IMR-90 (cell line): ENCODE results near the gene FARS2. TPM values are rescaled to one million over a fixed set of nuclear protein-coding genes. Genes with fewer than 3 reads are reported as not detected.

ENCODE experiments used
- ATAC-seq: fragments of 200-7000 bp; cut with Tn5 transposase; 2 replicates; pipeline ENCODE4 v1.9.1; 2020; ENCODE audit warnings: low read depth, mild to moderate bottlenecking, moderate library complexity
- BruUV-seq: library from RNA; stranded (reverse); fragments of 400-500 nt; replicated peaks from 2 replicates; lab custom pipeline; 2021; lab: Mats Ljungman, UMichigan
- CTCF ChIA-PET: fragments of 300-600 bp; formaldehyde crosslinking; extraction: SDS; loops from one replicate; lab custom pipeline; 2021; ENCODE audit warnings: antibody characterized with exemption; lab: Yijun Ruan, JAX
- POLR2A ChIA-PET: fragments of 300-600 bp; sonication (Branson Sonifier 250); formaldehyde crosslinking; loops from one replicate; lab custom pipeline; 2022; ENCODE audit warnings: antibody characterized with exemption; ENCODE audit not compliant: unreplicated experiment; lab: Charles Lee
- DNase-seq: peaks from one replicate; pipeline ENCODE4 v3.0.0; 2013
- H2AFZ ChIP-seq: replicated peaks from 2 replicates; pipeline ENCODE3; 2013; ENCODE audit warnings: low read length, mild to moderate bottlenecking; ENCODE audit not compliant: poor library complexity
- H2AK5ac ChIP-seq: 2 replicates; pipeline ENCODE4 v1.6.1; 2013; ENCODE audit warnings: low read depth, low read length, inconsistent platforms
- H2AK9ac ChIP-seq: replicated peaks from 2 replicates; pipeline ENCODE3; 2013; ENCODE audit warnings: mild to moderate bottlenecking, low read depth, low read length, moderate library complexity; ENCODE audit not compliant: poor library complexity
- H2BK120ac ChIP-seq: 2 replicates; pipeline ENCODE4 v1.6.1; 2013; ENCODE audit warnings: low read depth, low read length, inconsistent platforms
- H2BK15ac ChIP-seq: 3 replicates; pipeline ENCODE4 v1.6.1; 2013; ENCODE audit warnings: low read depth, low read length, inconsistent platforms
- H2BK20ac ChIP-seq: 2 replicates; pipeline ENCODE4 v1.6.1; 2013; ENCODE audit warnings: low read depth, mild to moderate bottlenecking, inconsistent platforms, low read length, moderate library complexity
- H2BK5ac ChIP-seq: 2 replicates; pipeline ENCODE4 v1.6.1; 2013; ENCODE audit warnings: mild to moderate bottlenecking, low read depth, low read length, inconsistent platforms; ENCODE audit not compliant: poor library complexity, severe bottlenecking
- H3K14ac ChIP-seq: replicated peaks from 2 replicates; pipeline ENCODE4 v1.6.1; 2013; ENCODE audit warnings: low read depth, low read length, inconsistent platforms
- H3K18ac ChIP-seq: 2 replicates; pipeline ENCODE4 v1.6.1; 2013; ENCODE audit warnings: low read depth, low read length, control low read depth
- H3K23ac ChIP-seq: 2 replicates; pipeline ENCODE4 v1.6.1; 2013; ENCODE audit warnings: low read depth, low read length, inconsistent platforms
- H3K27ac ChIP-seq: 2 replicates; pipeline ENCODE4 v1.5.1; 2013; ENCODE audit warnings: mild to moderate bottlenecking, control low read depth, low read length; ENCODE audit not compliant: insufficient read depth
- H3K27me3 ChIP-seq: 2 replicates; pipeline ENCODE4 v1.6.1; 2013; ENCODE audit warnings: low read length; ENCODE audit not compliant: control insufficient read depth, insufficient read depth
- H3K36me3 ChIP-seq: 2 replicates; pipeline ENCODE4 v1.6.1; 2013; ENCODE audit warnings: low read length, mixed read lengths; ENCODE audit not compliant: control insufficient read depth, insufficient read depth
- H3K4ac ChIP-seq: 2 replicates; pipeline ENCODE4 v1.6.1; 2013; ENCODE audit warnings: low read depth, low read length, inconsistent platforms
- H3K4me1 ChIP-seq: 2 replicates; pipeline ENCODE4 v1.6.1; 2013; ENCODE audit warnings: low read length, mixed read lengths; ENCODE audit not compliant: control insufficient read depth, insufficient read depth
- H3K4me2 ChIP-seq: 2 replicates; pipeline ENCODE4 v1.6.1; 2013; ENCODE audit warnings: low read depth, mild to moderate bottlenecking, control low read depth, low read length, moderate library complexity
- H3K4me3 ChIP-seq: 2 replicates; pipeline ENCODE4 v1.5.1; 2013; ENCODE audit warnings: low read depth, mild to moderate bottlenecking, control low read depth, low read length, moderate library complexity; ENCODE audit not compliant: insufficient read depth
- H3K56ac ChIP-seq: 2 replicates; pipeline ENCODE4 v1.6.1; 2013; ENCODE audit warnings: low read length, inconsistent platforms; ENCODE audit not compliant: insufficient read depth; ENCODE audit errors: extremely low read depth
- H3K79me1 ChIP-seq, 2 experiments: 2 replicates each; pipeline ENCODE4 v1.6.1; 2013; ENCODE audit warnings: low read length in 2 of 2, inconsistent platforms in 1 of 2, low read depth in 1 of 2
- H3K9ac ChIP-seq: 2 replicates; pipeline ENCODE4 v1.6.1; 2013; ENCODE audit warnings: low read depth, low read length, control low read depth
- H3K9me1 ChIP-seq: 2 replicates; pipeline ENCODE4 v1.6.1; 2013; ENCODE audit warnings: low read length, inconsistent platforms; ENCODE audit not compliant: insufficient read depth
- H3K9me3 ChIP-seq: 2 replicates; pipeline ENCODE4 v1.6.1; 2013; ENCODE audit warnings: low read length; ENCODE audit not compliant: control insufficient read depth, insufficient read depth
- H4K20me1 ChIP-seq: 2 replicates; pipeline ENCODE4 v1.6.1; 2013; ENCODE audit warnings: low read length, inconsistent platforms; ENCODE audit not compliant: insufficient read depth
- H4K5ac ChIP-seq: 2 replicates; pipeline ENCODE4 v1.6.1; 2013; ENCODE audit warnings: mild to moderate bottlenecking, low read depth, low read length, control low read depth
- H4K8ac ChIP-seq, 2 experiments: 2 replicates each; pipeline ENCODE4 v1.6.1; 2013; ENCODE audit warnings: low read depth in 2 of 2, low read length in 2 of 2, control low read depth in 1 of 2, inconsistent platforms in 1 of 2
- H4K91ac ChIP-seq: 2 replicates; pipeline ENCODE4 v1.6.1; 2013; ENCODE audit warnings: low read depth, low read length, inconsistent platforms; ENCODE audit not compliant: insufficient read depth
- BHLHE40 ChIP-seq: fragments of 150-350 bp; IDR thresholded peaks from 2 replicates; pipeline ENCODE4 v1.6.1; 2016; ENCODE audit warnings: mild to moderate bottlenecking, low read depth, low read length
- ELK1 ChIP-seq: fragments of 150-350 bp; IDR thresholded peaks from 2 replicates; pipeline ENCODE4 v1.6.1; 2016; ENCODE audit warnings: low read depth, mild to moderate bottlenecking, low read length, moderate library complexity, borderline replicate concordance
- FOS ChIP-seq: fragments of 150-350 bp; IDR thresholded peaks from 2 replicates; pipeline ENCODE4 v1.6.1; 2016; ENCODE audit warnings: low read depth, low read length
- MAFK ChIP-seq: IDR thresholded peaks from 2 replicates; pipeline ENCODE4 v1.6.1; 2012; ENCODE audit warnings: low read depth, low read length, improper control_type of control experiment
- POLR2A ChIP-seq: IDR thresholded peaks from 2 replicates; pipeline ENCODE4 v1.6.1; 2012; ENCODE audit warnings: mild to moderate bottlenecking, low read depth, low read length
- RFX5 ChIP-seq: IDR thresholded peaks from 2 replicates; pipeline ENCODE4 v1.8.0; 2012; ENCODE audit warnings: low read depth, mild to moderate bottlenecking, low read length, moderate library complexity
- WGBS, 2 experiments: methylation state at CpG; one replicate each; pipeline versions ENCODE4 v1.1.5 to v1.1.7; 2013; ENCODE audit warnings: missing lambda C conversion rate in 2 of 2; ENCODE audit not compliant: insufficient read length in 1 of 2; ENCODE audit errors: extremely low coverage in 2 of 2; 5-methylcytosine and 5-hydroxymethylcytosine counted together
- dilution Hi-C: fragments of 300-500 bp; cut with HindIII; formaldehyde crosslinking; loops from one replicate; pipeline ENCODE4 v1.14.3; 2018; ENCODE audit warnings: low sequenced_read_pairs; ENCODE audit not compliant: unreplicated experiment
- in situ Hi-C: fragments of 300-500 bp; cut with MboI; formaldehyde crosslinking; loops from 3 replicates; pipeline ENCODE4 v1.14.3; 2019; ENCODE audit warnings: low sequenced_read_pairs, inconsistent platforms, mixed read lengths
- intact Hi-C: fragments of 100-400 bp; cut with micrococcal nuclease; formaldehyde crosslinking; loops from 2 replicates; pipeline ENCODE4 v1.10.0; 2022
- polyA plus RNA-seq, 3 experiments: library from polyadenylated mRNA; depleted of rRNA; stranded (reverse); fragments of >200 nt; gene quantifications; 2 replicates each; pipeline ENCODE4 v1.2.3, GENCODE V29; 2012; ENCODE audit warnings: low replicate concordance in 1 of 3
- total RNA-seq: library from RNA; depleted of rRNA; stranded (reverse); fragments of >200 nt; gene quantifications from 2 replicates; pipeline ENCODE4 v1.2.3, GENCODE V29; 2012

The FARS2 gene
- total and polyA plus RNA-seq, 2 of the 4 experiments (the other 2 are of a cell fraction), result 12.1 to 28.9 TPM

GRCh38 chr6:5701174-5701573 lies 439.9 kb downstream of the FARS2 start:
- H3K27ac ChIP-seq, result no peak overlapping the region
- no peak overlapping the region for H3K4me2 ChIP-seq
- POLR2A ChIA-PET, result no interaction called here
- no peak overlapping the region for H2BK5ac ChIP-seq
- no peak overlapping the region for H2BK15ac ChIP-seq
- H2AK5ac ChIP-seq, result no peak overlapping the region
- no peaks in the 10 kb centered on the region for H3K4me1 ChIP-seq
- no peak overlapping the region for H3K23ac ChIP-seq
- H3K56ac ChIP-seq, result no peak overlapping the region
- dilution Hi-C loops (no loop called here), in situ Hi-C loops (no loop called here), intact Hi-C loops (no loop called here)
- no peak overlapping the region for H4K5ac ChIP-seq
- H2BK20ac ChIP-seq, result no peak overlapping the region
- H3K9ac ChIP-seq, result no peak overlapping the region
- TF ChIP-seq RFX5 (no peak), BHLHE40 (no peak), POLR2A (no peak), FOS (no peak), ELK1 (no peak), MAFK (no peak)
- no peaks in the 10 kb centered on the region for H4K20me1 ChIP-seq
- H3K79me1 ChIP-seq, result no peaks in the 10 kb centered on the region
- no peak overlapping the region for H2AK9ac ChIP-seq
- ATAC-seq (no peak), DNase-seq (no peak)
- H4K8ac ChIP-seq, result no peak overlapping the region
- 87% methylated on average over 8 of the region's 14 CpGs; no CpG with 5 or more reads in 1 of the 2 experiments for WGBS, 2 experiments
- no peaks in the 10 kb centered on the region for H3K9me1 ChIP-seq
- H3K4me3 ChIP-seq, result no peak overlapping the region
- H2BK120ac ChIP-seq, result no peak overlapping the region
- 0 out of 2 replicates have a peak, but pooled peaks cover 2% of the 10 kb centered on the region for H3K36me3 ChIP-seq
- H3K27me3 ChIP-seq, result no peaks in the 10 kb centered on the region
- H3K9me3 ChIP-seq, result no peaks in the 10 kb centered on the region
- BruUV-seq, result no TSS peak
- no peak overlapping the region for H4K91ac ChIP-seq
- no peak overlapping the region for H3K4ac ChIP-seq
- H3K18ac ChIP-seq, result no peak overlapping the region
- no peak overlapping the region for H2AFZ ChIP-seq
- CTCF ChIA-PET, result no interaction called here
- H3K14ac ChIP-seq, result no peak overlapping the region
